Activated CD4-positive, alpha-beta T cell treated with anti-CD3 and anti-CD28 coated beads, Interleukin-2, amount 50 U/mL, for 16 hours (primary cell): ENCODE measurements around the gene PCDH12.
A peak's percentile ranks its signal among the peaks of the same experiment; 100 is the strongest.

Experiments used
- DNase-seq: peaks from one replicate; pipeline ENCODE4 v3.0.0-alpha.2; 2020

PCDH12 gene

GRCh38 chr5:141966275-141966962, 8.4 kb upstream of the PCDH12 start:
- no peak for DNase-seq

GRCh38 chr5:141965071-141965470, 7.1 kb upstream of the PCDH12 start:
- no peak for DNase-seq

- DNase-seq = no peak
Measured at GRCh38 chr5:141963701-141964100, 5.7 kb upstream of the PCDH12 start.

- DNase-seq = no peak
Measured at GRCh38 chr5:141961466-141961865, 3.5 kb upstream of the PCDH12 start.

GRCh38 chr5:141960449-141961323, 2.7 kb upstream of the PCDH12 start:
- DNase-seq = peak; percentile 92

GRCh38 chr5:141960018-141960417, 2.0 kb upstream of the PCDH12 start:
- DNase-seq = peak; percentile 32

DNA sequence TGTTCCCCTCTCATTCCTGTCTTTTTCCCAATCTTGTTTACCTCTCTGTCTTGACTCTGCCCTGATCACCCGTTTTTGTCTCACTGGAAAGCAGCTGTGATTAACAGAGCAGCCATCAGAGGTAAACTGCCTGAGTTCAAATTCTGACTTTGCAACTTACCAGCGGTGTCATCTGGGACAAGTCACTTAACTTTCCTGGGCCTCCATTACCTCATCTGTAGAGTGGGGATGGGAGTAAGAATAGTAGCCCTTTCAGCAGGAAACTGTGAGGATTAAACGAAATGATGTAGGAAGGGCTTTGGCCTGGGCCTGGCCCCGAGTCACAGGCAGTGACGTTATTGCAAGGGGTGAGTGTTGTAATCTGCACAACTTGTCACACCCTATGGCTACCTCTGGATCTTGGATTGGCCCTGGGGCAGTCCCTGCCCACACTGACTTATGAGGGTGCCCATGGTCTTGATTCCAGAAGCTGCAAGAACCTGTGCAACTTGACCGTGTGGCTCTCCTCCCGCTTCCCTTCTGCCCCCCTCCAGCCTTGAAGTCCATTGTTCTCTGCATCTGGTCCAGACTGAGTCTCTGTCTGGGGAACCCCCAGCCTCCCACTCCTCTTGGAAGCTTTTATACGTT, 657 bp upstream of the PCDH12 start:
- peak; percentile 18 for DNase-seq

GRCh38 chr5:141957367-141957996, 520 bp downstream of the PCDH12 start:
- no peak for DNase-seq

GRCh38 chr5:141954194-141954593, 3.8 kb downstream of the PCDH12 start:
- no peak for DNase-seq

GRCh38 chr5:141952020-141952419, 6.0 kb downstream of the PCDH12 start:
- DNase-seq = no peak

GRCh38 chr5:141951332-141951781, 6.6 kb downstream of the PCDH12 start:
- DNase-seq = peak; percentile 21

- no peak for DNase-seq
Measured at GRCh38 chr5:141950207-141951005, 7.6 kb downstream of the PCDH12 start.

DNA sequence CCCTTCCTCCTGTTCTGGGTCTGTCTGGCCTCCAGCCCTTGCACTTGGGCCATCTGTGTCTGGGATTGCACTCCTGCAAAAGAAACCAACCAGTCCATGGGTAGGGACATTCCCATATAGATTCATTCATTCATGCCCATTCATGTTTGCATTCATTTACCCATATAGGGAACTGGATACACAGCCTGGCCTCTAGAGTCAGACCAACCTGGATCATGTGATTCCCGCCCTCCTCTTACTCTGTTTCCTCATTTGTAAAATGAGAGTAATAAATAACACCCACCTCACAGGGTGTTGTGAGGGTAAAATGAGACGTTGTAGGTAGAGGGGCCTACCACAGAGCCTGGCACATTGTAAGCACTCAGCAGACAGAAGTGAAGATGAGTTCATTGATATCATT, 8.5 kb downstream of the PCDH12 start:
- no peak for DNase-seq

DNA sequence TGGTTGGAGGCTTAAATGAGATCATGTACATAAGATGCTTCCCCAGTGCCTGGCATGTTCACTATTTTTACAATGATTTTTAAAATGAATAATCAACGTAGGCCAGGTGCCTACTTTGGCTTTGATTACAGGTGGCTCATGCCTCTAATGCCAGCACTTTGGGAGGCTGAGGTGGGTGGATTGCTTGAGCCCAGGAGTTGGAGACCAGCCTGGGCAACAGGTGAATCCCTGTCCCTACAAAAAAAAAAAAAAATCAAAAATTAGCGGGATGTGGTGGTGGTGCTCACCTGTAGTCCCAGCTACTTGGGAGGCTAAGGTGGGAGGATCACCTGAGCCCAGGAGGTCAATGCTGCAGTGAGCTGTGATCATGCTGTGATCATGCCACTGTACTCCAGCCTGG, 9.2 kb downstream of the PCDH12 start:
- DNase-seq = no peak

GRCh38 chr5:141947316-141947715, 10.7 kb downstream of the PCDH12 start:
- no peak for DNase-seq

DNA sequence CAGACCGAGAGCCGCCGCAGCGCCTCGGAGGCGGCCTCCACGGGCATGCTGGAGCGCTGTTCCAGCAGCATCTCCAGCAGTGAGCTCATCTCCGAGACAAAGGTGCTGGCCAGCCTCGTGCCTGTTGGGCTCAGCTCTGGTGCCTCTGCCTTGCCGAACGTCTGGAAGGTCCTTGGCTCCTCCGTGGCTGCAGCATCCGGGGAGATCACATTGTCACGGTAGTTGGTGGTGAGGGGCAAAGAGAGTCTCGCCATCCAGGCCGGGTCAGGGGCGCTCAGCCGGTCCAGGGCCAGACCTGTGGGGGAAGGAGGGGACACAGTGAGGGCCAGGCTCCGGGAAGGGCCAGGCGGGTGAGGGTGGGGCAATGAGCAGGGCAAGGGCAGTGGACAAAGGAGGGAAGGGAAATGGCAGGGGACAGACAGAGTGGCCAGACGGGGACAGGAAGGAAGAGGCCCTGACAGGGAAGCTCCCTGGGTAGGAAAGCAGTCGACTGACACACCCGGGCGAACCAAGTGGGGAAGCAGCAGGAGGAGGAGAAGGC, 12.4 kb downstream of the PCDH12 start:
- no peak for DNase-seq

GRCh38 chr5:141944076-141944475, 13.9 kb downstream of the PCDH12 start:
- DNase-seq = no peak

- DNase-seq = no peak
Measured at GRCh38 chr5:141942185-141942857, 15.7 kb downstream of the PCDH12 start.

- DNase-seq = no peak
Measured at GRCh38 chr5:141941779-141942178, 16.2 kb downstream of the PCDH12 start.

DNA sequence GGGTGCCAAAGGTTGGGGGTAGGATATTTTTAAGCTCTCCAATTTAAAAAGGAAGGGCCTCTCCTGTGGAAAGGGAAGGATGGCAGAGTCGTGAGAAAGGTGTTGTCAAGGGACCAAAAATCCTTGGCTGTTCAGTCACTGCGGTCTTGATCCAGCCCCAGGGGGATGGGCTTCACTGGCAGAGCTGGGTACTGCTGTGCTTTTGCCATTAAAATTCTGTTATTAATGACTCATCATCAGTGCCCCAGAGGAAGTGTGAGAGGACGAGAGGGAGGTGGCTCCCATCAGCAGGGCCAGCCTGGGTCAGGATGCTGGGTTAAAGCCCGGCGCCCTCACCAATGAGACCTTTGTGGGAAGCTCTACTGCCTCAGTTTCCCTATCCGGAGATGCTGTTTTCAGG, 16.7 kb downstream of the PCDH12 start:
- DNase-seq = no peak

- DNase-seq = no peak
Measured at GRCh38 chr5:141940695-141941271, 17.2 kb downstream of the PCDH12 start.
